Ascending aorta (tissue), 2 donors: ENCODE measurements around the gene OOSP1. TPM values are rescaled to one million over a fixed set of nuclear protein-coding genes. Genes with fewer than 3 reads are reported as not detected.

Source experiments
- DNase-seq, 2 donors: peaks; one replicate each; pipeline ENCODE4 v3.0.0-alpha.2; 2019; ENCODE audit warnings: low spot score in 2 of 2
- H3K27ac ChIP-seq, 2 donors: fragments of 200-600 bp; sonication (generic); one replicate each; pipeline ENCODE4 v1.5.1; 2016 to 2017; ENCODE audit warnings: mild to moderate bottlenecking in 1 of 2
- H3K27me3 ChIP-seq: fragments of 200-600 bp; sonication (generic); one replicate; pipeline ENCODE4 v1.5.1; 2017
- H3K36me3 ChIP-seq, 2 donors: fragments of 200-600 bp; sonication (generic); one replicate each; pipeline ENCODE4 v1.5.1; 2016
- H3K4me1 ChIP-seq, 2 donors: fragments of 200-600 bp; sonication (generic); one replicate each; pipeline ENCODE4 v1.5.1; 2016 to 2017; ENCODE audit warnings: mild to moderate bottlenecking in 1 of 2
- H3K4me3 ChIP-seq, 2 donors: fragments of 200-600 bp; sonication (generic); one replicate each; pipeline ENCODE4 v1.5.1; 2016 to 2017; ENCODE audit warnings: mild to moderate bottlenecking in 1 of 2
- H3K9me3 ChIP-seq, 2 donors: fragments of 200-600 bp; sonication (generic); one replicate each; pipeline ENCODE4 v1.5.1; 2016
- intact Hi-C: fragments of 100-400 bp; cut with DNase I; formaldehyde crosslinking; loops from one replicate; pipeline ENCODE4 v1.15.1; 2023
- total RNA-seq: library from RNA; depleted of rRNA; stranded (reverse); fragments of >200 nt; gene quantifications from one replicate; pipeline ENCODE4 v1.1.0, GENCODE V29; 2016
- TF ChIP-seq, protein P1 (sequence below), 3 experiments: fragments of 200-600 bp in 2 of 3; fragments of 450-650 bp in 1 of 3; sonication (generic) in 2 of 3; IDR thresholded peaks; one replicate each; pipeline ENCODE4 v1.5.1; 2016 to 2019; ENCODE audit warnings: antibody characterized with exemption in 3 of 3, mild to moderate bottlenecking in 1 of 3, moderate library complexity in 1 of 3

The OOSP1 gene, protein sequence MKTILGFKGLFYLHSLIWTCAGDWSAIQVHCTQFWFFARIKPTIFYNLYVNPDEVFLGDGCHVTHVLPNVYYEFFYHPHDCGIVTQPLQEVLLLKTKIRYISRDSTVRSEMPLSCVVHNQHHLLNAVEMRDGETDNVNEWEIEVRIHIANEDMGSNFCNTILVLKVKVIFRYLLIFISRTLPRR
- not detected for total RNA-seq

GRCh38 chr11:59938132-59938531, at the start of gene OOSP1:
Gene OOSP1 (plus strand): TSS chr11:59938432. CDS start chr11:59938455, 23 bp downstream.
- Histone ChIP-seq H3K27me3 (no peaks in the 10 kb centered on the region), H3K36me3 (no peaks in the 10 kb centered on the region), H3K9me3 (no peaks in the 10 kb centered on the region), H3K27ac (no peak within 1 kb of the TSS), H3K4me1 (no peaks in the 10 kb centered on the region), H3K4me3 (no peak within 1 kb of the TSS)
- intact Hi-C loops, result no loop called here
- no peak for DNase-seq
- TF ChIP-seq, protein P1, sequence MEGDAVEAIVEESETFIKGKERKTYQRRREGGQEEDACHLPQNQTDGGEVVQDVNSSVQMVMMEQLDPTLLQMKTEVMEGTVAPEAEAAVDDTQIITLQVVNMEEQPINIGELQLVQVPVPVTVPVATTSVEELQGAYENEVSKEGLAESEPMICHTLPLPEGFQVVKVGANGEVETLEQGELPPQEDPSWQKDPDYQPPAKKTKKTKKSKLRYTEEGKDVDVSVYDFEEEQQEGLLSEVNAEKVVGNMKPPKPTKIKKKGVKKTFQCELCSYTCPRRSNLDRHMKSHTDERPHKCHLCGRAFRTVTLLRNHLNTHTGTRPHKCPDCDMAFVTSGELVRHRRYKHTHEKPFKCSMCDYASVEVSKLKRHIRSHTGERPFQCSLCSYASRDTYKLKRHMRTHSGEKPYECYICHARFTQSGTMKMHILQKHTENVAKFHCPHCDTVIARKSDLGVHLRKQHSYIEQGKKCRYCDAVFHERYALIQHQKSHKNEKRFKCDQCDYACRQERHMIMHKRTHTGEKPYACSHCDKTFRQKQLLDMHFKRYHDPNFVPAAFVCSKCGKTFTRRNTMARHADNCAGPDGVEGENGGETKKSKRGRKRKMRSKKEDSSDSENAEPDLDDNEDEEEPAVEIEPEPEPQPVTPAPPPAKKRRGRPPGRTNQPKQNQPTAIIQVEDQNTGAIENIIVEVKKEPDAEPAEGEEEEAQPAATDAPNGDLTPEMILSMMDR (IDR thresholded peaks at IDR 0.05), result no peak

GRCh38 chr11:59891781-59892181, 46.5 kb upstream of the OOSP1 start:
- Histone ChIP-seq H3K36me3 (no peaks in the 10 kb centered on the region), H3K27me3 (no peaks in the 10 kb centered on the region), H3K4me3 (no peak overlapping the region), H3K4me1 (no peaks in the 10 kb centered on the region), H3K9me3 (peaks cover 9 to 24% of the 10 kb centered on the region in 2 donors), H3K27ac (no peak overlapping the region)
- intact Hi-C loops, result no loop called here
- no peak for DNase-seq
- TF ChIP-seq, protein P1 (IDR thresholded peaks at IDR 0.05), result no peak

GRCh38 chr11:59894616-59895015, 43.6 kb upstream of the OOSP1 start:
- intact Hi-C loops, result no loop called here
- Histone ChIP-seq H3K27me3 (no peaks in the 10 kb centered on the region), H3K4me3 (no peak overlapping the region), H3K27ac (no peak overlapping the region), H3K9me3 (peaks cover 6 to 9% of the 10 kb centered on the region in 2 donors), H3K36me3 (no peaks in the 10 kb centered on the region), H3K4me1 (no peaks in the 10 kb centered on the region)
- TF ChIP-seq, protein P1 (IDR thresholded peaks at IDR 0.05), result no peak
- DNase-seq, result no peak

GRCh38 chr11:59898046-59898445, 40.2 kb upstream of the OOSP1 start:
- intact Hi-C loops, result no loop called here
- Histone ChIP-seq H3K4me1 (no peaks in the 10 kb centered on the region), H3K9me3 (no peaks in the 10 kb centered on the region), H3K27ac (no peak overlapping the region), H3K27me3 (no peaks in the 10 kb centered on the region), H3K4me3 (no peak overlapping the region), H3K36me3 (no peaks in the 10 kb centered on the region)
- TF ChIP-seq, protein P1 (IDR thresholded peaks at IDR 0.05), result no peak
- no peak for DNase-seq

DNA sequence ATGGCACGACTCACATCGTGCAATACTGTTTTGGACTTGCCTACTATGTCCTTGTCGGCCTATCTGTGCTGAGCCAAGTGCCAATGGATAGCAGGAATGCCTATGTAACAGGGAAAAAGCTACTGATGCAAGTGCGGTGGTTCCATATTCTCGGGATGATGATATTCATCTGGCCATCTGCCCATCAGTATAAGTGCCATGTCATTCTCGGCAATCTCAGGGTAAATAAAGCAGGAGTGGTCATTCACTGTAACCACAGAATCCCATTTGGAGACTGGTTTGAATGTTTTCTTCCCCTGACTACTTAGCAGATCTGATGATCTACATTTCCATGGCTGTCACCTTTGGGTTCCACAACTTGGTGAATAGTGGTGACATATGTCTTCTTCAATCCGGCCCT, 39.6 kb upstream of the OOSP1 start:
- no peak overlapping the region for H3K4me3 ChIP-seq
- no peaks in the 10 kb centered on the region for H3K9me3 ChIP-seq
- no peak overlapping the region for H3K27ac ChIP-seq
- no peaks in the 10 kb centered on the region for H3K4me1 ChIP-seq
- no peak for DNase-seq
- TF ChIP-seq, protein P1 (IDR thresholded peaks at IDR 0.05), result no peak
- no peaks in the 10 kb centered on the region for H3K27me3 ChIP-seq
- no peaks in the 10 kb centered on the region for H3K36me3 ChIP-seq
- intact Hi-C loops, result no loop called here

DNA sequence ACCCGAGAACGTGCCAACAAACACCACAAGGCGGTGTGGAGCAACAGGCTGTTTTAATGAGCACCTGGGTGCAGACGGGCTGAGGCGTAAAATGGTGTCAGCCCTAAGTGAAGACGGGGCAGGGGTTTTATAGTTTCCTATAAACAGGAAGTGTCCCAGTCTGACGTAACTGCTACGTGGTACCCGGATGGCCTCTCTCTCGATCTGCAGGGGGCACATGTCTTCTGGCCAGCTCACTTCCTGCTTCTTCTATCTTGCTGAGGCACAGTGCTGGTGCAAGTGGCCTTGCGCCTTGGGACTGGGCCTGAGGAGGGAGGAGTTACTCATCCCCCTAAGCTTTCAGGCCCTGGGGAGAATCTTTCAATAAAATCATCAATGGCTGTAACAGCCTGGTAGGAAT, 38.7 kb upstream of the OOSP1 start:
- Histone ChIP-seq H3K27ac (no peak overlapping the region), H3K27me3 (no peaks in the 10 kb centered on the region), H3K9me3 (no peaks in the 10 kb centered on the region), H3K4me3 (no peak overlapping the region), H3K4me1 (no peaks in the 10 kb centered on the region), H3K36me3 (no peaks in the 10 kb centered on the region)
- no peak for DNase-seq
- intact Hi-C loops, result no loop called here
- TF ChIP-seq, protein P1 (IDR thresholded peaks at IDR 0.05), result no peak
